ENCODE results near the gene MRM2.

Gene MRM2

GRCh38 chr7:2245883-2246675, 4.1 kb upstream of the MRM2 start:
- TF ChIP-seq CTCF (conservative IDR thresholded peaks at IDR 0.05), result no peak
- H3K27ac ChIP-seq, result no peak overlapping the region

GRCh38 chr7:2244404-2244995, 2.5 kb upstream of the MRM2 start:
- no peak overlapping the region for H3K27ac ChIP-seq
- no peak for TF ChIP-seq CTCF (conservative IDR thresholded peaks at IDR 0.05)

GRCh38 chr7:2243458-2243857, 1.5 kb upstream of the MRM2 start:
- peak overlapping the region; percentile 84; the same call in 1 of the 2 replicates for H3K27ac ChIP-seq
- TF ChIP-seq CTCF (conservative IDR thresholded peaks at IDR 0.05), result no peak

- no peak for TF ChIP-seq CTCF (conservative IDR thresholded peaks at IDR 0.05)
- H3K27ac ChIP-seq, result peak overlapping the region; percentile 84
Observed at GRCh38 chr7:2242541-2243429, 780 bp upstream of the MRM2 start.

GRCh38 chr7:2239242-2239641, 2.8 kb downstream of the MRM2 start:
- no peak for TF ChIP-seq CTCF (conservative IDR thresholded peaks at IDR 0.05)
- H3K27ac ChIP-seq, result no peak overlapping the region

GRCh38 chr7:2237109-2237602, 4.8 kb downstream of the MRM2 start:
- no peak for TF ChIP-seq CTCF (conservative IDR thresholded peaks at IDR 0.05)
- no peak overlapping the region for H3K27ac ChIP-seq

GRCh38 chr7:2233926-2234325, 8.1 kb downstream of the MRM2 start:
- H3K27ac ChIP-seq, result no peak overlapping the region
- TF ChIP-seq CTCF (conservative IDR thresholded peaks at IDR 0.05), result no peak
